ENCODE results near the gene ANAPC5. TPM values are rescaled to one million over a fixed set of nuclear protein-coding genes. Genes with fewer than 3 reads are reported as not detected.
"Not testable (repeated sequence)": the region's sequence is repeated elsewhere in the genome, so short reads cannot be mapped to it uniquely, and the experiment has no call there.

ANAPC5 gene
- total RNA-seq, 2 experiments from 2014 or later: 122 TPM

- H3K4me3 Mint-ChIP-seq: no peak overlapping the region
- H3K27ac Mint-ChIP-seq: no peak overlapping the region
- peaks cover 9% of the 10 kb centered on the region for H3K36me3 Mint-ChIP-seq (ENCODE audit: low read depth)
- no peaks in the 10 kb centered on the region for H3K27me3 Mint-ChIP-seq
- CTCF ChIA-PET: no interaction called here
- POLR2A ChIA-PET: no interaction called here
- ATAC-seq (no peak), DNase-seq (no peak)
- intact Hi-C loops (cut with micrococcal nuclease): no loop called here
- peaks cover 20% of the 10 kb centered on the region for H3K4me1 Mint-ChIP-seq (ENCODE audit: low read depth)
- TF ChIP-seq, protein P1, sequence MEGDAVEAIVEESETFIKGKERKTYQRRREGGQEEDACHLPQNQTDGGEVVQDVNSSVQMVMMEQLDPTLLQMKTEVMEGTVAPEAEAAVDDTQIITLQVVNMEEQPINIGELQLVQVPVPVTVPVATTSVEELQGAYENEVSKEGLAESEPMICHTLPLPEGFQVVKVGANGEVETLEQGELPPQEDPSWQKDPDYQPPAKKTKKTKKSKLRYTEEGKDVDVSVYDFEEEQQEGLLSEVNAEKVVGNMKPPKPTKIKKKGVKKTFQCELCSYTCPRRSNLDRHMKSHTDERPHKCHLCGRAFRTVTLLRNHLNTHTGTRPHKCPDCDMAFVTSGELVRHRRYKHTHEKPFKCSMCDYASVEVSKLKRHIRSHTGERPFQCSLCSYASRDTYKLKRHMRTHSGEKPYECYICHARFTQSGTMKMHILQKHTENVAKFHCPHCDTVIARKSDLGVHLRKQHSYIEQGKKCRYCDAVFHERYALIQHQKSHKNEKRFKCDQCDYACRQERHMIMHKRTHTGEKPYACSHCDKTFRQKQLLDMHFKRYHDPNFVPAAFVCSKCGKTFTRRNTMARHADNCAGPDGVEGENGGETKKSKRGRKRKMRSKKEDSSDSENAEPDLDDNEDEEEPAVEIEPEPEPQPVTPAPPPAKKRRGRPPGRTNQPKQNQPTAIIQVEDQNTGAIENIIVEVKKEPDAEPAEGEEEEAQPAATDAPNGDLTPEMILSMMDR (IDR thresholded peaks at IDR 0.05): no peak
- H3K9me3 Mint-ChIP-seq: no peaks in the 10 kb centered on the region
Measured at GRCh38 chr12:121397521-121397920, 45.3 kb upstream of the ANAPC5 start.

GRCh38 chr12:121392325-121392716 lies 40.1 kb upstream of the ANAPC5 start:
- Mint-ChIP-seq H3K4me3 (no peak overlapping the region), H3K4me1 (ENCODE audit: low read depth) (peaks cover 8% of the 10 kb centered on the region), H3K9me3 (no peaks in the 10 kb centered on the region), H3K36me3 (ENCODE audit: low read depth) (no peaks in the 10 kb centered on the region), H3K27ac (no peak overlapping the region), H3K27me3 (no peaks in the 10 kb centered on the region)
- TF ChIP-seq, protein P1 (IDR thresholded peaks at IDR 0.05): no peak
- intact Hi-C loops (cut with micrococcal nuclease): no loop called here
- ATAC-seq (no peak), DNase-seq (no peak)
- POLR2A ChIA-PET: interaction anchor here (0.5 to 1.5 kb wide), 4 partner anchors 8 to 217 kb away, joined by 3 to 13 read pairs (median 3); partner anchors contain the start of gene RNF34
- CTCF ChIA-PET: interaction anchor here (1.1 to 1.5 kb wide), 4 partner anchors 8 to 402 kb away, joined by 3 to 9 read pairs (median 4); partner anchors contain the start of gene RNF34

GRCh38 chr12:121391619-121392324 lies 39.6 kb upstream of the ANAPC5 start:
- Mint-ChIP-seq H3K9me3 (no peaks in the 10 kb centered on the region), H3K36me3 (ENCODE audit: low read depth) (no peaks in the 10 kb centered on the region), H3K4me3 (peak overlapping the region; percentile 24), H3K4me1 (ENCODE audit: low read depth) (peaks cover 8% of the 10 kb centered on the region), H3K27ac (peak overlapping the region; percentile 15), H3K27me3 (no peaks in the 10 kb centered on the region)
- TF ChIP-seq, protein P1 (IDR thresholded peaks at IDR 0.05): no peak
- ATAC-seq (peak; percentile 72), DNase-seq (peak; percentile 55)
- intact Hi-C loops (cut with micrococcal nuclease): no loop called here
- POLR2A ChIA-PET: interaction anchor here (0.5 to 1.5 kb wide), 4 partner anchors 9 to 218 kb away, joined by 3 to 13 read pairs (median 3); partner anchors contain the start of gene RNF34
- CTCF ChIA-PET: interaction anchor here (1.1 to 1.5 kb wide), 4 partner anchors 9 to 403 kb away, joined by 3 to 9 read pairs (median 4); partner anchors contain the start of gene RNF34

DNA sequence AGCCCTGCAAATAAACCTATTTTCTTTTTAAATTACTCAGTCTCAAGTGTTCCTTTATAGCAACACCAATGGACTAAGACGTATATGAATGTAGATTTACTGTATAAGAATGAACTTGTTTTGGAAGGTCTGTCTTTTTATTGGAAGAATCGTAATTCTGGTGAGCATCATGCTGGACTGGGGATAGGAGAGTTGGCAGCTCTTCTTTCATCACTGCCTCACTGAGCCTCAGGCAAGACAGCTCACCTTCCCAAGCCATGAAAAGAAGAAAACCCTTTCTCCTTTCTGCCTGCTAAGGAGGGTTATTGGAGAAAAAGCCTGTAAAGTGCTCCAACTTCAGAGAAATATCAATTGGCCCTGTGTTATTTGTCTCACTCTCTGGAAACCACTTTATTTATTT lies 38.6 kb upstream of the ANAPC5 start:
- Mint-ChIP-seq H3K4me3 (no peak overlapping the region), H3K9me3 (no peaks in the 10 kb centered on the region), H3K27ac (no peak overlapping the region), H3K4me1 (ENCODE audit: low read depth) (peaks cover 8% of the 10 kb centered on the region), H3K27me3 (no peaks in the 10 kb centered on the region), H3K36me3 (ENCODE audit: low read depth) (no peaks in the 10 kb centered on the region)
- TF ChIP-seq, protein P1 (IDR thresholded peaks at IDR 0.05): no peak
- intact Hi-C loops (cut with micrococcal nuclease): no loop called here
- DNase-seq (no peak), ATAC-seq (no peak)
- ChIA-PET CTCF (interaction anchor here (1.5 kb wide), 1 partner anchor 404 kb away, joined by 5 read pairs; no protein-coding TSS in a partner anchor), POLR2A (interaction anchor here (1.5 kb wide), 1 partner anchor 10 kb away, joined by 13 read pairs; the partner anchor contains the start of gene RNF34)

DNA sequence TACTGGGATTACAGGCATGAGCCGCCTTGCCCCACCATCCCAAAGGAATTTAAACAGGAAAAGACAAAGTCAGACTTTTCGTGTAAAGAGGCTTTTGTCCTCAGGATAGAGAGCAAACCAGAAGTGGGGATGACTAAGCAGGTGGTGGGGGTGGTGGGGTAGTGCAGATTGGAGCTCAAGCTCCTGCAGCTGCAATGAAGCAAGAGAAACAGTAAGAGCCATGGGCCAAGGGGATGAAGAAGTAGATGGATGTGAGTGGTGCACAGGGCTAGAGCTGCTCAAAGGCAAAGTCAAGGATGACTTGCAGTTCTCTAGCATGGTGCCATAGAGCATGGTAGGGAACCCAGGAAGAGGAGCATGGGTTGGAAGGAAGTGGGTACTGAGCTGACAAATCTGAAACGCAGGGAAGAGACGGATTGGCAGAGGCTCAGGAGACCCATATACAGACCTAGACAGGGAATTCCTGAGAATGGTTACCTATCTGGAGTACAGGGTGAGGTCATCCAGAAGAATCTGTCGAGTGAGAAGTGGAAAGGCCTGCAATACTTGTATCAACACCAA lies 36.3 kb upstream of the ANAPC5 start:
- TF ChIP-seq, protein P1 (IDR thresholded peaks at IDR 0.05): no peak
- POLR2A ChIA-PET: interaction anchor here (1.2 to 1.9 kb wide), 2 partner anchors 12 to 55 kb away, joined by 4 to 9 read pairs; partner anchors contain the start of gene RNF34
- Mint-ChIP-seq H3K27ac (no peak overlapping the region), H3K4me3 (no peak overlapping the region), H3K27me3 (no peaks in the 10 kb centered on the region), H3K4me1 (ENCODE audit: low read depth) (peaks cover 8% of the 10 kb centered on the region), H3K9me3 (no peaks in the 10 kb centered on the region), H3K36me3 (ENCODE audit: low read depth) (no peaks in the 10 kb centered on the region)
- ATAC-seq (no peak), DNase-seq (peak; percentile 6)
- intact Hi-C loops (cut with micrococcal nuclease): no loop called here
- CTCF ChIA-PET: interaction anchor here (1.1 to 1.4 kb wide), 2 partner anchors 14 to 74 kb away, joined by 3 read pairs; no protein-coding TSS in a partner anchor

DNA sequence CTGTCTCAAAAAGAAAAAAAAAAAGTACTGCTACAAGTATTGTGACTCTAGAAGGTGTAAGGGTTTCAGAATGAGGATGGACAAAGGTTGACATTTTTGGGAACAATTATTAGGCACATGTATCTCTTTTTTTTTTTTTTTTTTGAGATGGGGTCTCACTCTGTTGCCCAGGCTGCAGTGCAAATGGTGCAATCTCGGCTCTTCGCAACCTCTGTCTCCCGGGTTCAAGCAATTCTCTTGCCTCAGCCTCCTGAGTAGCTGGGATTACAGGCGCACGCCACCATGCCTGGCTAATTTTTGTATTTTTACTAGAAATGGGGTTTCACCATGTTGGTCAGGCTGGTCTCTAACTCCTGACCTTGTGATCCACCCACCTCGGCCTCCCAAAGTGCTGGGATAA lies 32.7 kb upstream of the ANAPC5 start:
- H3K4me3 Mint-ChIP-seq; H3K27ac Mint-ChIP-seq; DNase-seq; H3K36me3 Mint-ChIP-seq (ENCODE audit: low read depth); intact Hi-C loops (cut with micrococcal nuclease); H3K4me1 Mint-ChIP-seq (ENCODE audit: low read depth); ATAC-seq; POLR2A ChIA-PET; H3K27me3 Mint-ChIP-seq; H3K9me3 Mint-ChIP-seq: not testable (repeated sequence)
- CTCF ChIA-PET: interaction anchor here (1.1 to 2.2 kb wide), 3 partner anchors 11 to 50 kb away, joined by 3 to 8 read pairs (median 6); no protein-coding TSS in a partner anchor
